HEK293 (cell line): Measurements from ENCODE around the gene STX10.

Experiments used
- CTCF ChIA-PET: fragments of 350-600 bp; formaldehyde crosslinking; extraction: SDS; loops from one replicate; lab custom pipeline; 2021; ENCODE audit warnings: antibody characterized with exemption; lab: Yijun Ruan, JAX
- POLR2A ChIA-PET: fragments of 300-600 bp; formaldehyde crosslinking; extraction: SDS; loops from one replicate; lab custom pipeline; 2020; ENCODE audit warnings: antibody characterized with exemption, inconsistent platforms; lab: Yijun Ruan, JAX
- H3K27ac ChIP-seq: fragments of 200-500 bp; sonication (Bioruptor generic); 2 replicates; pipeline ENCODE4 v1.5.1; 2014; ENCODE audit warnings: low read depth, low read length, control low read depth, inconsistent platforms; ENCODE audit errors: extremely low read depth
- H3K36me3 ChIP-seq, 2 experiments: fragments of 200-500 bp in 1 of 2; sonication (Bioruptor generic) in 1 of 2; 1 replicate in 1 of 2; 2 replicates in 1 of 2; pipeline ENCODE4 v1.5.1; 2014 to 2017; ENCODE audit warnings: inconsistent platforms in 2 of 2, low read length in 2 of 2; ENCODE audit not compliant: control insufficient read depth in 2 of 2, insufficient read depth in 1 of 2
- H3K4me1 ChIP-seq: fragments of 200-500 bp; sonication (Bioruptor generic); 2 replicates; pipeline ENCODE4 v1.5.1; 2014; ENCODE audit warnings: mild to moderate bottlenecking, low read length, inconsistent platforms; ENCODE audit not compliant: control insufficient read depth, insufficient read depth
- H3K4me3 ChIP-seq: 2 replicates; pipeline ENCODE4 v1.5.1; 2011; ENCODE audit warnings: low read depth, mild to moderate bottlenecking, control low read depth, low read length, moderate library complexity
- H3K9me3 ChIP-seq: fragments of 200-500 bp; sonication (Bioruptor generic); 2 replicates; pipeline ENCODE4 v1.5.1; 2014; ENCODE audit warnings: low read depth, low read length, inconsistent platforms; ENCODE audit not compliant: control insufficient read depth, insufficient read depth
- HOXC10 ChIP-seq: sonication (generic); formaldehyde crosslinking; IDR thresholded peaks from 2 replicates; pipeline ENCODE4 v1.8.1; 2023; ENCODE audit warnings: mild to moderate bottlenecking, missing genetic modification reagents
- OVOL3 ChIP-seq: fragments of 450-650 bp; formaldehyde crosslinking; IDR thresholded peaks from 2 replicates; pipeline ENCODE4 v1.5.1; 2016; ENCODE audit warnings: missing biosample characterization, missing genetic modification characterization
- RBAK ChIP-seq: fragments of 450-650 bp; formaldehyde crosslinking; IDR thresholded peaks from 2 replicates; pipeline ENCODE4 v1.5.1; 2016; ENCODE audit warnings: missing biosample characterization, missing genetic modification characterization
- SALL2 ChIP-seq: fragments of 450-650 bp; formaldehyde crosslinking; IDR thresholded peaks from 2 replicates; pipeline ENCODE4 v1.5.0; 2017; ENCODE audit warnings: missing biosample characterization, mild to moderate bottlenecking, missing genetic modification characterization, borderline replicate concordance
- TCF7L2 ChIP-seq: IDR thresholded peaks from 2 replicates; pipeline ENCODE4 v1.6.1; 2011; ENCODE audit warnings: low read depth, mild to moderate bottlenecking, inconsistent platforms, low read length, moderate library complexity, borderline replicate concordance
- WT1 ChIP-seq: fragments of 450-650 bp; formaldehyde crosslinking; IDR thresholded peaks from 2 replicates; pipeline ENCODE4 v1.5.1; 2016; ENCODE audit warnings: missing biosample characterization, missing genetic modification characterization
- ZBTB48 ChIP-seq: fragments of 450-650 bp; formaldehyde crosslinking; IDR thresholded peaks from 2 replicates; pipeline ENCODE4 v1.5.1; 2016; ENCODE audit warnings: missing biosample characterization, missing genetic modification characterization
- ZNF114 ChIP-seq: fragments of 450-650 bp; formaldehyde crosslinking; IDR thresholded peaks from 2 replicates; pipeline ENCODE4 v1.5.0; 2017; ENCODE audit warnings: missing biosample characterization, missing genetic modification characterization
- ZNF174 ChIP-seq: fragments of 450-650 bp; formaldehyde crosslinking; IDR thresholded peaks from 2 replicates; pipeline ENCODE4 v1.5.0; 2017; ENCODE audit warnings: missing biosample characterization, mild to moderate bottlenecking, missing genetic modification characterization
- ZNF175 ChIP-seq: fragments of 450-650 bp; formaldehyde crosslinking; IDR thresholded peaks from 2 replicates; pipeline ENCODE4 v1.5.1; 2016; ENCODE audit warnings: missing biosample characterization, missing genetic modification characterization
- ZNF23 ChIP-seq: fragments of 450-650 bp; formaldehyde crosslinking; IDR thresholded peaks from 2 replicates; pipeline ENCODE4 v1.5.1; 2016; ENCODE audit warnings: missing biosample characterization, missing genetic modification characterization, borderline replicate concordance
- ZNF341 ChIP-seq: fragments of 450-650 bp; formaldehyde crosslinking; IDR thresholded peaks from 2 replicates; pipeline ENCODE4; 2016; ENCODE audit warnings: low read depth, missing biosample characterization, missing genetic modification characterization
- ZNF544 ChIP-seq: fragments of 450-650 bp; formaldehyde crosslinking; IDR thresholded peaks from 2 replicates; pipeline ENCODE4 v1.5.0; 2017; ENCODE audit warnings: missing biosample characterization, missing genetic modification characterization
- ZNF549 ChIP-seq: fragments of 450-650 bp; IDR thresholded peaks from 2 replicates; pipeline ENCODE4 v1.5.1; 2018; ENCODE audit warnings: missing biosample characterization, missing genetic modification characterization, mild to moderate bottlenecking, inconsistent platforms, moderate library complexity
- ZNF610 ChIP-seq: fragments of 450-650 bp; formaldehyde crosslinking; IDR thresholded peaks from 2 replicates; pipeline ENCODE4 v1.5.1; 2016; ENCODE audit warnings: missing biosample characterization, missing genetic modification characterization, borderline replicate concordance
- ZNF785 ChIP-seq: fragments of 450-650 bp; formaldehyde crosslinking; IDR thresholded peaks from 2 replicates; pipeline ENCODE4 v1.5.1; 2016; ENCODE audit warnings: missing biosample characterization, missing genetic modification characterization
- ZNF837 ChIP-seq: fragments of 450-650 bp; formaldehyde crosslinking; IDR thresholded peaks from 2 replicates; pipeline ENCODE4 v1.5.1; 2016; ENCODE audit warnings: missing biosample characterization, missing genetic modification characterization
- ZSCAN23 ChIP-seq: fragments of 450-650 bp; formaldehyde crosslinking; IDR thresholded peaks from 2 replicates; pipeline ENCODE4 v1.5.1; 2016; ENCODE audit warnings: missing biosample characterization, missing genetic modification characterization
- TF ChIP-seq, protein P1 (sequence below): fragments of 450-650 bp; formaldehyde crosslinking; IDR thresholded peaks from 2 replicates; pipeline ENCODE4 v1.5.1; 2016; ENCODE audit warnings: missing biosample characterization, missing genetic modification characterization
- TF ChIP-seq, protein P2 (sequence below): fragments of 450-650 bp; formaldehyde crosslinking; IDR thresholded peaks from 2 replicates; pipeline ENCODE4 v1.5.1; 2016; ENCODE audit warnings: missing biosample characterization, missing genetic modification characterization
- TF ChIP-seq, protein P3 (sequence below): fragments of 450-650 bp; formaldehyde crosslinking; IDR thresholded peaks from 2 replicates; pipeline ENCODE4 v1.5.1; 2016; ENCODE audit warnings: missing biosample characterization, missing genetic modification characterization
- TF ChIP-seq, protein P4 (sequence below): fragments of 450-650 bp; formaldehyde crosslinking; IDR thresholded peaks from 2 replicates; pipeline ENCODE4 v1.5.1; 2016; ENCODE audit warnings: missing biosample characterization, missing genetic modification characterization, borderline replicate concordance
- TF ChIP-seq, protein P5 (sequence below): fragments of 450-650 bp; formaldehyde crosslinking; IDR thresholded peaks from 2 replicates; pipeline ENCODE4 v1.5.1; 2016; ENCODE audit warnings: missing biosample characterization, missing genetic modification characterization, low read depth

The STX10 gene

DNA sequence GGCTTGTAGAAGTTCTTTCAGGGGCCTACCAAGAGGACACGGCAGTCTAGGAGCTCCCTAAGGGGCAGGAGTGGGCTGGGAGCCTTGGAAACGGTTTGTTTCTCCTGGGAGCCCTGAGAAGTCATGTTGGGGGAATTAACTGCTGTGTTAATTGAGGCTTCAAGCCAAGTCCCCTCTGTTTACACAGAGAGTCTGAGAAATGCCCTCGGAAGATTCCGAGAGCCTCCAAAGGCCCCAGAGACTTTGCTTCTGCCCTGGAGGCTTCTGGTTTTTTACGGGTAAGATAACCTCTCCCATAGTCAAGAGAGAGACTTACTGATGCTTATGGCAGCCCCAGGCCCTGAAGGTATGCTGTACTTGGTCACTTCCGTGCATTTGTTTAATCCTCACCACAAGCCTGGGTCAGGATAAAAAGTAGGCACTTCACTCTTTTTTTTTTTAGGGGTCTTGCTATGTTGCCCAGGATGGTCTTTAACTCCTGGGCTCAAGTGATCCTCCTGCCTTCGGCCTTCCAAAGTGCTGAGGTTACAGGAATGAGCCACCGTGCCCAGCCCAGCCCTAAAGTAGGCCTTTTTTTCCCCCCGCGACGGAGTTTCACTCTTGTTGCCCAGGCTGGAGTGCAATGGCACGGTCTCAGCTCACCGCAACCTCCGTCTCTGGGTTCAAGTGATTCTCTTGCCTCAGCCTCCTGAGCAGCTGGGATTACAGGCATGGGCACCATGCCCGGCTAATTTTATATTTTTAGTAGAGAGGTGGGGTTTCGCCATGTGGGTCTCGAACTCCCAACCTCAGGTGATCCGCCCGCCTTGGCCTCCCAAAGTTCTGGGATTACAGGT lies 15.2 kb upstream of the STX10 start (continued):
- no peak for TF ChIP-seq ZNF610 (tag by site-specific recombination)
- TF ChIP-seq ZNF174 (tag by site-specific recombination): no peak
- no peak for TF ChIP-seq HOXC10 (CRISPR knock-in tag)

DNA sequence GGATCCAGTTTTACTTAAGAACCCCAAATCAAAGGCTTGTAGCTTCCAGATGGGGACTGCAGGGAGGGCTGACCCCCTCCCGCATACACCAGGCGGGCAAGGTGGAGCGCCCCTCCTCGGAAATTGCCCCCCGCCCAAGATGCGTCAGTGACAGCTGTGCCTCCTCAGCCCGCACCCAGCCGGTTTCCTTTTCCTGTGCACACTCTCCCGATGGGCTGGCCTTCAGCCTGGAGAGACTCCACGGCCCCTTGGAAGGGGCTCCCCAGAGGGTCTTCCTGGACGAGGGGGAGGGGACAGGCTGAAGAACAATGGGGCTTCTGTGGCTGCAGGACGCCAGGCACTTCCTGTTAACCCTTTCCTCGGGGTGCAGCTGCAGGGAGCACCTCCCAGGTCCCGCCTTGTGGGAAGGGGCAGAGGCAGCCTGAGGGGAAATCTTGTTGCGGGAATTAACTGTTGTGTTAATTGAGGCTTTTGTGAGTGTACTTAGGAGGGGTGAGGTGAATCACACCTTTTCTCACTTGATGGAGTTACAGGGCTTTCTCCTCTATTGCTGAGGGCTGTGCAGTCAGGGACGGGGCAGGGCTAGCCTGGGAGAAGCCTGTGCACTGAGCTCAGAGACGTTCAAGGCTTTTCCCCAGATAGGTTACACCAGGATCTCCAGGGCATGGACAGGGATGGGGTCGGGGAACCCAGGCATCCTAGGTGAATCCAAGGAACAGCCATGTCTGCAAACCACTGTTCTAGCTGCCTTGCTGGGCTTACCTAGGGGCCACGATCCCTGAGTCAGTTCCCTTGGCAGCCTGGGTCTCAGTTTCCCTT lies 14.4 kb upstream of the STX10 start:
- Histone ChIP-seq H3K9me3 (no peaks in the 10 kb centered on the region), H3K27ac (peak overlapping the region; percentile 72), H3K4me3 (peak overlapping the region; percentile 4), H3K36me3 (no peaks in the 10 kb centered on the region), H3K4me1 (peaks cover 17% of the 10 kb centered on the region)
- POLR2A ChIA-PET: interaction anchor here (0.6 to 6.3 kb wide), 8 partner anchors 10 to 675 kb away, joined by 5 to 89 read pairs (median 8); partner anchors contain the start of genes CALR, IER2 and STX10
- CTCF ChIA-PET: interaction anchor here (0.6 to 1.7 kb wide), 4 partner anchors 11 to 70 kb away, joined by 3 to 5 read pairs (median 3); no protein-coding TSS in a partner anchor
- no peak for TF ChIP-seq WT1
- no peak for TF ChIP-seq OVOL3 (tag by site-specific recombination)
- no peak for TF ChIP-seq ZNF837 (tag by site-specific recombination)
- TF ChIP-seq ZNF23 (tag by site-specific recombination): no peak
- peak; percentile 63 for TF ChIP-seq ZNF341 (tag by site-specific recombination)
- TF ChIP-seq ZNF175 (tag by site-specific recombination): no peak
- TF ChIP-seq SALL2: no peak
- no peak for TF ChIP-seq ZNF549 (tag by site-specific recombination)
- no peak for TF ChIP-seq ZNF544 (tag by site-specific recombination)
- TF ChIP-seq, protein P1, sequence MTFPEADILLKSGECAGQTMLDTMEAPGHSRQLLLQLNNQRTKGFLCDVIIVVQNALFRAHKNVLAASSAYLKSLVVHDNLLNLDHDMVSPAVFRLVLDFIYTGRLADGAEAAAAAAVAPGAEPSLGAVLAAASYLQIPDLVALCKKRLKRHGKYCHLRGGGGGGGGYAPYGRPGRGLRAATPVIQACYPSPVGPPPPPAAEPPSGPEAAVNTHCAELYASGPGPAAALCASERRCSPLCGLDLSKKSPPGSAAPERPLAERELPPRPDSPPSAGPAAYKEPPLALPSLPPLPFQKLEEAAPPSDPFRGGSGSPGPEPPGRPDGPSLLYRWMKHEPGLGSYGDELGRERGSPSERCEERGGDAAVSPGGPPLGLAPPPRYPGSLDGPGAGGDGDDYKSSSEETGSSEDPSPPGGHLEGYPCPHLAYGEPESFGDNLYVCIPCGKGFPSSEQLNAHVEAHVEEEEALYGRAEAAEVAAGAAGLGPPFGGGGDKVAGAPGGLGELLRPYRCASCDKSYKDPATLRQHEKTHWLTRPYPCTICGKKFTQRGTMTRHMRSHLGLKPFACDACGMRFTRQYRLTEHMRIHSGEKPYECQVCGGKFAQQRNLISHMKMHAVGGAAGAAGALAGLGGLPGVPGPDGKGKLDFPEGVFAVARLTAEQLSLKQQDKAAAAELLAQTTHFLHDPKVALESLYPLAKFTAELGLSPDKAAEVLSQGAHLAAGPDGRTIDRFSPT (tag by site-specific recombination): peak; percentile 43; the same call in 1 of the 2 replicates
- TF ChIP-seq ZSCAN23 (tag by site-specific recombination): no peak
- no peak for TF ChIP-seq ZNF785 (tag by site-specific recombination)
- TF ChIP-seq, protein P2, sequence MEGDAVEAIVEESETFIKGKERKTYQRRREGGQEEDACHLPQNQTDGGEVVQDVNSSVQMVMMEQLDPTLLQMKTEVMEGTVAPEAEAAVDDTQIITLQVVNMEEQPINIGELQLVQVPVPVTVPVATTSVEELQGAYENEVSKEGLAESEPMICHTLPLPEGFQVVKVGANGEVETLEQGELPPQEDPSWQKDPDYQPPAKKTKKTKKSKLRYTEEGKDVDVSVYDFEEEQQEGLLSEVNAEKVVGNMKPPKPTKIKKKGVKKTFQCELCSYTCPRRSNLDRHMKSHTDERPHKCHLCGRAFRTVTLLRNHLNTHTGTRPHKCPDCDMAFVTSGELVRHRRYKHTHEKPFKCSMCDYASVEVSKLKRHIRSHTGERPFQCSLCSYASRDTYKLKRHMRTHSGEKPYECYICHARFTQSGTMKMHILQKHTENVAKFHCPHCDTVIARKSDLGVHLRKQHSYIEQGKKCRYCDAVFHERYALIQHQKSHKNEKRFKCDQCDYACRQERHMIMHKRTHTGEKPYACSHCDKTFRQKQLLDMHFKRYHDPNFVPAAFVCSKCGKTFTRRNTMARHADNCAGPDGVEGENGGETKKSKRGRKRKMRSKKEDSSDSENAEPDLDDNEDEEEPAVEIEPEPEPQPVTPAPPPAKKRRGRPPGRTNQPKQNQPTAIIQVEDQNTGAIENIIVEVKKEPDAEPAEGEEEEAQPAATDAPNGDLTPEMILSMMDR (tag by site-specific recombination): no peak
- no peak for TF ChIP-seq HOXC10 (CRISPR knock-in tag)
- TF ChIP-seq, protein P3, sequence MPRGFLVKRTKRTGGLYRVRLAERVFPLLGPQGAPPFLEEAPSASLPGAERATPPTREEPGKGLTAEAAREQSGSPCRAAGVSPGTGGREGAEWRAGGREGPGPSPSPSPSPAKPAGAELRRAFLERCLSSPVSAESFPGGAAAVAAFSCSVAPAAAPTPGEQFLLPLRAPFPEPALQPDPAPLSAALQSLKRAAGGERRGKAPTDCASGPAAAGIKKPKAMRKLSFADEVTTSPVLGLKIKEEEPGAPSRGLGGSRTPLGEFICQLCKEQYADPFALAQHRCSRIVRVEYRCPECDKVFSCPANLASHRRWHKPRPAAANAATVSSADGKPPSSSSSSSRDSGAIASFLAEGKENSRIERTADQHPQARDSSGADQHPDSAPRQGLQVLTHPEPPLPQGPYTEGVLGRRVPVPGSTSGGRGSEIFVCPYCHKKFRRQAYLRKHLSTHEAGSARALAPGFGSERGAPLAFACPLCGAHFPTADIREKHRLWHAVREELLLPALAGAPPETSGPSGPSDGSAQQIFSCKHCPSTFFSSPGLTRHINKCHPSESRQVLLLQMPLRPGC: no peak; the same call in 1 of the 2 replicates
- TF ChIP-seq ZBTB48: peak; percentile 77
- no peak for TF ChIP-seq RBAK (tag by site-specific recombination)
- TF ChIP-seq, protein P4, sequence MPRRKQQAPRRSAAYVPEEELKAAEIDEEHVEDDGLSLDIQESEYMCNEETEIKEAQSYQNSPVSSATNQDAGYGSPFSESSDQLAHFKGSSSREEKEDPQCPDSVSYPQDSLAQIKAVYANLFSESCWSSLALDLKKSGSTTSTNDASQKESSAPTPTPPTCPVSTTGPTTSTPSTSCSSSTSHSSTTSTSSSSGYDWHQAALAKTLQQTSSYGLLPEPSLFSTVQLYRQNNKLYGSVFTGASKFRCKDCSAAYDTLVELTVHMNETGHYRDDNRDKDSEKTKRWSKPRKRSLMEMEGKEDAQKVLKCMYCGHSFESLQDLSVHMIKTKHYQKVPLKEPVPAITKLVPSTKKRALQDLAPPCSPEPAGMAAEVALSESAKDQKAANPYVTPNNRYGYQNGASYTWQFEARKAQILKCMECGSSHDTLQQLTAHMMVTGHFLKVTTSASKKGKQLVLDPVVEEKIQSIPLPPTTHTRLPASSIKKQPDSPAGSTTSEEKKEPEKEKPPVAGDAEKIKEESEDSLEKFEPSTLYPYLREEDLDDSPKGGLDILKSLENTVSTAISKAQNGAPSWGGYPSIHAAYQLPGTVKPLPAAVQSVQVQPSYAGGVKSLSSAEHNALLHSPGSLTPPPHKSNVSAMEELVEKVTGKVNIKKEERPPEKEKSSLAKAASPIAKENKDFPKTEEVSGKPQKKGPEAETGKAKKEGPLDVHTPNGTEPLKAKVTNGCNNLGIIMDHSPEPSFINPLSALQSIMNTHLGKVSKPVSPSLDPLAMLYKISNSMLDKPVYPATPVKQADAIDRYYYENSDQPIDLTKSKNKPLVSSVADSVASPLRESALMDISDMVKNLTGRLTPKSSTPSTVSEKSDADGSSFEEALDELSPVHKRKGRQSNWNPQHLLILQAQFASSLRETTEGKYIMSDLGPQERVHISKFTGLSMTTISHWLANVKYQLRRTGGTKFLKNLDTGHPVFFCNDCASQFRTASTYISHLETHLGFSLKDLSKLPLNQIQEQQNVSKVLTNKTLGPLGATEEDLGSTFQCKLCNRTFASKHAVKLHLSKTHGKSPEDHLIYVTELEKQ: no peak
- TF ChIP-seq ZNF114: no peak
- no peak for TF ChIP-seq TCF7L2
- TF ChIP-seq, protein P5, sequence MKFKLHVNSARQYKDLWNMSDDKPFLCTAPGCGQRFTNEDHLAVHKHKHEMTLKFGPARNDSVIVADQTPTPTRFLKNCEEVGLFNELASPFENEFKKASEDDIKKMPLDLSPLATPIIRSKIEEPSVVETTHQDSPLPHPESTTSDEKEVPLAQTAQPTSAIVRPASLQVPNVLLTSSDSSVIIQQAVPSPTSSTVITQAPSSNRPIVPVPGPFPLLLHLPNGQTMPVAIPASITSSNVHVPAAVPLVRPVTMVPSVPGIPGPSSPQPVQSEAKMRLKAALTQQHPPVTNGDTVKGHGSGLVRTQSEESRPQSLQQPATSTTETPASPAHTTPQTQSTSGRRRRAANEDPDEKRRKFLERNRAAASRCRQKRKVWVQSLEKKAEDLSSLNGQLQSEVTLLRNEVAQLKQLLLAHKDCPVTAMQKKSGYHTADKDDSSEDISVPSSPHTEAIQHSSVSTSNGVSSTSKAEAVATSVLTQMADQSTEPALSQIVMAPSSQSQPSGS: no peak; the same call in 1 of the 2 replicates
